ENCODE measurements around the gene IFT52.
"Not testable (repeated sequence)": the region's sequence is repeated elsewhere in the genome, so short reads cannot be mapped to it uniquely, and the experiment has no call there.

The IFT52 gene

DNA sequence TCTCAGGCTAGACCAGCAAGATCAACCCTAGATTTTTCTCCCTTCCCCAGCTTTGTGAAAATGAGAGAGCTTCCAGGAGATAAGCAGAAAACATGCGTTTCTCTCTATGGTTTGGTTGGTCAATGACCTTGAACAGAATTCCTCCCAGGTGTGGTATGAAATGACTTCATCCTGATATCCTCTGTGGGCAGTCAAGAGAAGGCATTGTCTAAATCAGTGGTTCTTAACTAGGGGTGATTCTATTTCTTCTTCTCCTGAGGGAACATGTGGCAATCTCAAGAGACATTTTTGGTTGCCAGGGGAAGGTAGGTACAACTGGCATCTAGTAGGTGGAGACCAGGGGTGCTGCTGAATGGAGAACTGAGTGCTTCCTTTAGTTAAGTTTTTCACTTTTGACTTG lies 12.4 kb downstream of the IFT52 start:
- TF ChIP-seq, protein P1, sequence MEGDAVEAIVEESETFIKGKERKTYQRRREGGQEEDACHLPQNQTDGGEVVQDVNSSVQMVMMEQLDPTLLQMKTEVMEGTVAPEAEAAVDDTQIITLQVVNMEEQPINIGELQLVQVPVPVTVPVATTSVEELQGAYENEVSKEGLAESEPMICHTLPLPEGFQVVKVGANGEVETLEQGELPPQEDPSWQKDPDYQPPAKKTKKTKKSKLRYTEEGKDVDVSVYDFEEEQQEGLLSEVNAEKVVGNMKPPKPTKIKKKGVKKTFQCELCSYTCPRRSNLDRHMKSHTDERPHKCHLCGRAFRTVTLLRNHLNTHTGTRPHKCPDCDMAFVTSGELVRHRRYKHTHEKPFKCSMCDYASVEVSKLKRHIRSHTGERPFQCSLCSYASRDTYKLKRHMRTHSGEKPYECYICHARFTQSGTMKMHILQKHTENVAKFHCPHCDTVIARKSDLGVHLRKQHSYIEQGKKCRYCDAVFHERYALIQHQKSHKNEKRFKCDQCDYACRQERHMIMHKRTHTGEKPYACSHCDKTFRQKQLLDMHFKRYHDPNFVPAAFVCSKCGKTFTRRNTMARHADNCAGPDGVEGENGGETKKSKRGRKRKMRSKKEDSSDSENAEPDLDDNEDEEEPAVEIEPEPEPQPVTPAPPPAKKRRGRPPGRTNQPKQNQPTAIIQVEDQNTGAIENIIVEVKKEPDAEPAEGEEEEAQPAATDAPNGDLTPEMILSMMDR (IDR thresholded peaks at IDR 0.05; ENCODE audit: extremely low read depth, missing control alignments) = no peak
- no peak for DNase-seq (ENCODE audit: low spot score)

DNA sequence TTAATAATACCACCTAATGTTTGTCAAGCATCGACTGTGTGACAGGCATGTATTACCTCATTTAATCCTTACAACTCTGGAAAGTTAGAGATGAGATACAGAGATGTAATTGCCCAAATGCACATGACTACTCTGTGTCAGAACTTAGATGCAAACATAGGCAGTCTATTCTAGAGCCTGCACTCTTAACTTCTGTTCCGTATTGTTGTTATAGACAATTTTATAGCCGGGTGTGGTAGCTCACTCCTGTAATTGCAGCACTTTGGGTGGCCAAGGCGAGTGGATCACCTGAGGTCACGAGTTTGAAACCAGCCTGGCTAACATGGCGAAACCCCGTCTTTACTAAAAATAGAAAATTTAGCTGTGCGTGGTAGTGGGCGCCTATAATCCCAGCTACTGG lies 15.0 kb downstream of the IFT52 start:
- DNase-seq (ENCODE audit: low spot score) = no peak
- TF ChIP-seq, protein P1 (IDR thresholded peaks at IDR 0.05; ENCODE audit: extremely low read depth, missing control alignments) = no peak

DNA sequence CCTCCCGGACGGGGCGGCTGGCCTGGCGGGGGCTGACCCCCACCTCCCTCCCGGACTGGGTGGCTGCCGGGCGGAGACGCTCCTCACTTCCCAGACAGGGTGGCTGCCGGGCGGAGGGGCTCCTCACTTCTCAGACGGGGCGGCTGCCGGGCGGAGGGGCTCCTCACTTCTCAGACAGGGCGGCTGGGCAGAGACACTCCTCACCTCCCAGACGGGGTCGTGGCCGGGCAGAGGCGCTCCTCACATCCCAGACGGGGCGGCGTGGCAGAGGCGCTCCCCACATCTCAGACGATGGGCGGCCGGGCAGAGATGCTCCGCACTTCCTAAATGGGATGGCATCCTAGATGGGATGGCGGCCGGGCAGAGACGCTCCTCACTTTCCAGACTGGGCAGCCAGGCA lies 16.5 kb downstream of the IFT52 start:
- DNase-seq (ENCODE audit: low spot score) = not testable (repeated sequence)

DNA sequence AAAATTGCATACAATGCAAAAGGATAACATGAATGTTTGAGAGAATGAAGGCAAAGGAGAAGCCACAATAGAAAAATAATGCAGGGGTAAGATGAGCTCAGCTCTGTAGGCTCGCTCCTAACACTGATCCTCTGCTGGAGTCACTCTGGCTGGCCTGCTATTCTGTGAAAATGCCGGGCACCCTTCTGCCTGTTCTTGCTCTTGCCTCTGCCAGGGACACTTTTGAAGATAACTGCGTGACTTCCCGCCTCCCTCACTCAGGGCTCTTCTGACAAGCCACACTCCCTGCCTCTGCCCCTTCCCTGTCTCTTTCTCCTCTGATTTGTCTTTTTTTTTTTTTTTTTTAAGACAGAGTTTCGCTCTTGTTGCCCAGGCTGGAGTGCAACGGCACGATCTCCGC lies 40.9 kb downstream of the IFT52 start:
- DNase-seq (ENCODE audit: low spot score) = no peak
- TF ChIP-seq, protein P1 (IDR thresholded peaks at IDR 0.05; ENCODE audit: extremely low read depth, missing control alignments) = no peak

DNA sequence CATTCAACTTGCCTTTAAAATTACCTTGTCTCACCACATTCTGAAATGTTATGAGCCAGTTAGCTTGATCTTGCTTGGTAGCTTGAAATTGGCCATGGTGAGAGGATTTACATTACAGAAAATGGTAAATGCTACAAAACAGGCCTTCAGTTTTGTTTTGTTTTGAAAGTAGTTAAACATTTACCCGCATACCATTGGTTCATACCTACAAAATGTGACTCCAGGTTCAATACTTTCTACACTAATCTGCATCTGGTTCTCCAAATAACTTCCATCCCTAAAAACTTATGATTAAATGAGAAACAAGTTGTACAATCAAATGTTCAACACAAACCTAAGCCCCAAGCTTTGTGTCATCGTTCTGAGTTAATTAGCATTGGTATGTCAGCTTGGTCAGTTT lies 45.7 kb downstream of the IFT52 start:
- no peak for DNase-seq (ENCODE audit: low spot score)
- TF ChIP-seq, protein P1 (IDR thresholded peaks at IDR 0.05; ENCODE audit: extremely low read depth, missing control alignments) = no peak

DNA sequence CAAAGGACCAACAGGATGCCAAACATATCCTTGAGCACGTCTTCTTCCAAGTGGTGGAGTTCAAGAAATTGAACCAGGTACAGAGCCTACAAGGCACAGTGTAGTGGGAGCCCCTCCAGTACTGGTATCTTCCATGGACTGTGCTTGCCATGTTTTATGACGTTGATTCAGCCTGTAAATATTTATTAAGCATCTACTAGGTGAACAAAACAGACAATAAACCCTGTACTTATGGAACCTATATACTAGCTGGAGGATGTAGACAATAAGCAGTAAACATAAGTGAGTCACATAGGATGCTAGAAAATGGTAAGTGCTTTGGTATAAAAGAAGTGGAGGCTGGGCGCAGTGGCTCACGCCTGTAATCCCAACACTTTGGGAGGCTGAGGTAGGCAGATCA lies 51.8 kb downstream of the IFT52 start:
- TF ChIP-seq, protein P1 (IDR thresholded peaks at IDR 0.05; ENCODE audit: extremely low read depth, missing control alignments) = no peak

DNA sequence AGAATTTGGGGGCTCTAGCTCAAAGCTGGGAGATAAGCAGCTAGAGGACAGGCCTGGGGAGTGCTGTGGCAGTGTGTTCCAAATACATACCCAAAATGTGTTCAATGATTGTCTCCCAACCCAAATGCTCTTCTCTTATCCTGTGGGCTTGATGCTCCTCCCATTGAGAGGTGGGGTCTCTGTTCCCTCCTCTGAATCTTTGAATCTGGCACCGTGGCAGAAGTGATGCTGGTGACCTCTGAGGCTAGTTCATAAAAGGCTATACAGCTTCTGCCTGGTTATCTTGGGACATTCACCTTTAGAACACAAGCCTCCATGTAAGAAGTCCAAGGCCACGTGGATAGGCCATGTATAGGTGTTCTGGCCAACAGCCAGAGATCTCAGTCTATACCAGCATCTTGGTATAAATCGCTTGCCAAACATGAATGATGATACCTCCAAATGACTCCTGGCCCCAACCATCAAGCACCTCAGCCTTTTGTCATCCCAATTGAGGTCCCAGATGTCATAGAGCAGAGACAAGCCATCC lies 60.3 kb downstream of the IFT52 start:
- no peak for DNase-seq (ENCODE audit: low spot score)
- TF ChIP-seq, protein P1 (IDR thresholded peaks at IDR 0.05; ENCODE audit: extremely low read depth, missing control alignments) = no peak

More for the DNA sequence above, 51.8 kb downstream of the IFT52 start:
- no peak for DNase-seq (ENCODE audit: low spot score)

DNA sequence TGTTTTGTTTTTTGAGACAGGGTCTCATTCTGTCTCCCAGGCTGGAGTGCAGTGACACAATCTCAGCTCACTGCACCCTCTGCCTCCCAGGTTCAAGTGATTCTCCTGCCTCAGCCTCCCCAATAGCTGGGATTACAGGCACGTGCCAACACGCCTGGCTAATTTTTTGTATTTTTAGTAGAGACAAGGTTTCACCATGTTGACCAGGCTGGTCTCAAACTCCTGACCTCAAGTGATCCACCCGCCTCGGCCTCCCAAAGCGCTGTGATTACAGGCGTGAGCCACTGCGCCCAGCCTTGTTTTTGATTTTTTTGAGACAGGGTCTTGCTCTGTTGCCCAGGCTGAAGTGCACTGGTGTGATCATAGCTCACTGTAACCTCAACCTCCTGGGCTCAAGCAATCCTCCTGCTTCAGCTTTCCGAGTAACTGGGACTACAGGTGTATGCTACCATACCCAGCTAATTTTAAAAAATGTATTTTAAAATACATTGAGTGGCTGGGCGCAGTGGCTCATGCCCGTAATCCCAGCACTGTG lies 61.0 kb downstream of the IFT52 start:
- not testable (repeated sequence) for DNase-seq (ENCODE audit: low spot score)

Measured in GM20000 (cell line).